Heart left ventricle (tissue), 16 donors: Measurements from ENCODE around the gene HSPBP1. TPM values are rescaled to one million over a fixed set of nuclear protein-coding genes. Genes with fewer than 3 reads are reported as not detected.

Source experiments
- ATAC-seq, 4 donors: fragments of 200-7000 bp; cut with Tn5 transposase; one replicate each; pipeline ENCODE4 v1.9.1; 2020 to 2022; ENCODE audit warnings: moderate library complexity in 4 of 4, mild to moderate bottlenecking in 3 of 4, moderate number of reproducible peaks in 1 of 4
- DNase-seq, 5 donors: peaks; one replicate each; pipeline ENCODE4 v3.0.0-alpha.2; 2020
- H3K27ac ChIP-seq, 12 donors: fragments of 200-600 bp; sonication (generic) in 4 of 12; one replicate each; pipeline versions ENCODE4 v1.5.0 to v1.8.0; 2016 to 2022; ENCODE audit warnings: mild to moderate bottlenecking in 2 of 12
- H3K27me3 ChIP-seq, 9 donors: fragments of 200-600 bp; sonication (generic) in 2 of 9; one replicate each; pipeline versions ENCODE4 v1.5.1 to v1.8.0; 2016 to 2022; ENCODE audit warnings: mild to moderate bottlenecking in 3 of 9
- H3K36me3 ChIP-seq, 9 donors: fragments of 200-600 bp; sonication (generic) in 2 of 9; one replicate each; pipeline versions ENCODE4 v1.5.0 to v1.8.0; 2018 to 2022; ENCODE audit warnings: mild to moderate bottlenecking in 2 of 9
- H3K4me1 ChIP-seq, 12 donors: fragments of 200-600 bp; sonication (generic) in 4 of 12; one replicate each; pipeline versions ENCODE4 v1.5.0 to v1.8.0; 2016 to 2022; ENCODE audit warnings: mild to moderate bottlenecking in 3 of 12
- H3K4me3 ChIP-seq, 12 donors: fragments of 200-600 bp; sonication (generic) in 4 of 12; one replicate each; pipeline versions ENCODE4 v1.5.0 to v1.8.0; 2017 to 2022; ENCODE audit warnings: mild to moderate bottlenecking in 9 of 12, moderate library complexity in 4 of 12
- H3K9me3 ChIP-seq, 12 donors: fragments of 200-600 bp; sonication (generic) in 4 of 12; one replicate each; pipeline versions ENCODE4 v1.5.0 to v1.8.0; 2016 to 2022; ENCODE audit warnings: mild to moderate bottlenecking in 1 of 12
- POLR2A ChIP-seq, 2 donors: fragments of 450-650 bp; IDR thresholded peaks; one replicate each; pipeline ENCODE4 v1.6.1; 2017; ENCODE audit warnings: antibody characterized with exemption in 2 of 2, mild to moderate bottlenecking in 2 of 2, moderate library complexity in 2 of 2
- WGBS, 4 donors: extraction: QIAGEN DNeasy Blood & Tissue Kit in 2 of 4; methylation state at CpG; one replicate each; pipeline versions ENCODE4 v1.1.5 to v1.1.7; 2013 to 2018; 5-methylcytosine and 5-hydroxymethylcytosine counted together
- intact Hi-C, 10 donors: fragments of 100-400 bp; cut with DNase I; formaldehyde crosslinking; loops; one replicate each; pipeline versions ENCODE4 v1.11.1 to v1.14.2; 2022
- polyA plus RNA-seq, 2 donors: library from polyadenylated mRNA; stranded (reverse); fragments of 200-250 nt; gene quantifications; one replicate each; pipeline ENCODE4 v1.2.3, GENCODE V29; 2013
- total RNA-seq, 9 donors: library from RNA; depleted of rRNA in 2 of 9; stranded (reverse); fragments of >200 nt in 2 of 9; fragmentation: NEBNext Ultra II Directional in 3 of 9; extraction: Animal tissue kit (Norgen Biotek cat#: 25700) in 3 of 9; gene quantifications; one replicate each; pipeline versions ENCODE4 v1.1.0 to v1.2.4, GENCODE V29; 2016 to 2023
- TF ChIP-seq, protein P1 (sequence below), 12 donors: fragments of 200-600 bp; sonication (generic) in 4 of 12; IDR thresholded peaks; one replicate each; pipeline versions ENCODE4 v1.5.0 to v1.8.0; 2018 to 2022; ENCODE audit warnings: antibody characterized with exemption in 12 of 12, mild to moderate bottlenecking in 5 of 12
- donor health status: ischemic (EF 13 %, LVEDD 7.1; RV severe dilation, severe dysfunction).
- donor health status: healthy with polysubstance abuse.
- donor health status: DM: no; HTN: yes; CAD: no.
- donor health status: DM: no; HTN: no; CAD: no.
- donor health status: ischemic (EF 25% LVEDD 6.9; RV normal size, moderate dysfunction).
- donor health status: ischemic (EF 25% LVEDD 5.7; RV mildly dilated, moderate dysfunction).
- donor health status: healthy.
- donor health status: DM: yes; HTN: yes; CAD: no.
- donor health status: ischemic (EF 35%, LVEDD 5.7; RV mildly dilated, moderate dysfunction).
- donor health status: nonischemic (EF 11% LVEDD 7.7; RV severe dilation, severe dysfunction).
- donor health status: DM: yes; HTN: yes; CAD: no.
- donor health status: PGD.
- donor health status: ischemic (EF 29% LVEDD 5.4; RV normal size, mild dysfunction).
- donor health status: nonischemic (EF 23%, LVEDD 6.1; RV moderate dilation, normal function).

Gene HSPBP1
- total and polyA plus RNA-seq, 11 donors = 25.7 to 76.0 (median 32.9) TPM

GRCh38 chr19:55312621-55313512 is 33.0 kb upstream of the HSPBP1 start:
- WGBS, 4 donors = 84 to 90% (median 87%) methylated on average over 33 to 47 of the region's 47 CpGs
- H3K36me3 ChIP-seq = peaks cover 0 to 6% (median 2%) of the 10 kb centered on the region in 9 donors
- TF ChIP-seq, protein P1, sequence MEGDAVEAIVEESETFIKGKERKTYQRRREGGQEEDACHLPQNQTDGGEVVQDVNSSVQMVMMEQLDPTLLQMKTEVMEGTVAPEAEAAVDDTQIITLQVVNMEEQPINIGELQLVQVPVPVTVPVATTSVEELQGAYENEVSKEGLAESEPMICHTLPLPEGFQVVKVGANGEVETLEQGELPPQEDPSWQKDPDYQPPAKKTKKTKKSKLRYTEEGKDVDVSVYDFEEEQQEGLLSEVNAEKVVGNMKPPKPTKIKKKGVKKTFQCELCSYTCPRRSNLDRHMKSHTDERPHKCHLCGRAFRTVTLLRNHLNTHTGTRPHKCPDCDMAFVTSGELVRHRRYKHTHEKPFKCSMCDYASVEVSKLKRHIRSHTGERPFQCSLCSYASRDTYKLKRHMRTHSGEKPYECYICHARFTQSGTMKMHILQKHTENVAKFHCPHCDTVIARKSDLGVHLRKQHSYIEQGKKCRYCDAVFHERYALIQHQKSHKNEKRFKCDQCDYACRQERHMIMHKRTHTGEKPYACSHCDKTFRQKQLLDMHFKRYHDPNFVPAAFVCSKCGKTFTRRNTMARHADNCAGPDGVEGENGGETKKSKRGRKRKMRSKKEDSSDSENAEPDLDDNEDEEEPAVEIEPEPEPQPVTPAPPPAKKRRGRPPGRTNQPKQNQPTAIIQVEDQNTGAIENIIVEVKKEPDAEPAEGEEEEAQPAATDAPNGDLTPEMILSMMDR (IDR thresholded peaks at IDR 0.05) = no peak
- no peak for TF ChIP-seq POLR2A (IDR thresholded peaks at IDR 0.05)
- H3K27ac ChIP-seq = no peak overlapping the region
- peaks cover 0 to 3% (median 0%) of the 10 kb centered on the region in 12 donors for H3K9me3 ChIP-seq
- intact Hi-C loops = no loop called here
- no peaks in the 10 kb centered on the region for H3K4me1 ChIP-seq
- H3K4me3 ChIP-seq = no peak overlapping the region
- ATAC-seq (peak in 1 of 4 donors; percentile 39), DNase-seq (no peak)
- H3K27me3 ChIP-seq = no peaks in the 10 kb centered on the region

DNA sequence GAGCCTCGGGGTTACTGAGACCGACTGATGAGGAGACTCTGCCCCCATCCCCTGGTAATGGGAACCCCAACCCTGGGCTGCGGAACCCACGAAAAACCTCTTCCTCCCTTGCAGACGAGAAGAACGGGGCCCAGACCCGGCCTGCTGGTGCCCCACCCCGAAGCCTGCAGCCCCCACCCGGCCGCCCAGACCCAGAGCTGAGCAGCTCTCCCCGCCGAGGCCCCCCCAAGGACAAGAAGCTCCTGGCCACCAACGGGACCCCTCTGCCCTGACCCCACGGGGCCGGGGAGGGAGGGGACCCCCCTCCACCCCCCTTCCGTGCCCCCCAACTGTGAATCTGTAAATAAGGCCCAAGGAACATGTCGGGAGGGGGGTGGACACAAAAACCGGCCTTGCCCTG is 31.9 kb upstream of the HSPBP1 start:
- intact Hi-C loops = no loop called here
- Histone ChIP-seq H3K27ac (no peak overlapping the region), H3K36me3 (peaks cover 0 to 13% (median 3%) of the 10 kb centered on the region in 9 donors), H3K27me3 (no peaks in the 10 kb centered on the region), H3K9me3 (peaks cover 0 to 3% (median 0%) of the 10 kb centered on the region in 12 donors), H3K4me1 (no peaks in the 10 kb centered on the region), H3K4me3 (no peak overlapping the region)
- WGBS, 4 donors = 85 to 94% (median 92%) methylated on average over 3 to 18 of the region's 18 CpGs
- ATAC-seq (no peak), DNase-seq (no peak)
- no peak for TF ChIP-seq POLR2A (IDR thresholded peaks at IDR 0.05)
- TF ChIP-seq, protein P1 (IDR thresholded peaks at IDR 0.05) = no peak

DNA sequence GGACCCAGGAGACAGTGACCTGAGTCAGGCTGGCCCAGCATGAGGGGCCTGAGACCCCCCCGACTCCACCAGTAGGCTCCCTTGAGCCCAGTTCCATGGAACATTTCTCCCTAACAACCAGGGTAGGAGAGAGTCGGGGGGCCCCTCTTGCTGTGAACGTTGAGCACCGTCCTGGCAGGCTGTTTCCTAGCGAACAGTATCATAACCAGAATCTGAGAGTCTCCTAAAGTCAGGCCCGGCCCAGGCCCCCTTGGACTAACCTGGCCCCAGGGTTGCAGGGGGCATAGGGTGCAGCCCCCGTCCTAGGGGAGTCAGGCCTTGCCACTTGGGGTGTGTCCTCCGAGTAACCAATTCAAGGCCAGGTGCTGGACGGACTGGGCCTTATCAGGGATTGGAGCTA is 31.5 kb upstream of the HSPBP1 start:
- H3K4me3 ChIP-seq = no peak overlapping the region
- intact Hi-C loops = no loop called here
- H3K9me3 ChIP-seq = peaks cover 0 to 3% (median 0%) of the 10 kb centered on the region in 12 donors
- TF ChIP-seq, protein P1 (IDR thresholded peaks at IDR 0.05) = no peak
- TF ChIP-seq POLR2A (IDR thresholded peaks at IDR 0.05) = no peak
- H3K27me3 ChIP-seq = no peaks in the 10 kb centered on the region
- H3K4me1 ChIP-seq = no peaks in the 10 kb centered on the region
- DNase-seq (no peak), ATAC-seq (no peak)
- WGBS, 4 donors = 89 to 95% (median 92%) methylated on average over 6 to 9 of the region's 9 CpGs
- H3K27ac ChIP-seq = no peak overlapping the region
- H3K36me3 ChIP-seq = peaks cover 0 to 17% (median 0%) of the 10 kb centered on the region in 9 donors

DNA sequence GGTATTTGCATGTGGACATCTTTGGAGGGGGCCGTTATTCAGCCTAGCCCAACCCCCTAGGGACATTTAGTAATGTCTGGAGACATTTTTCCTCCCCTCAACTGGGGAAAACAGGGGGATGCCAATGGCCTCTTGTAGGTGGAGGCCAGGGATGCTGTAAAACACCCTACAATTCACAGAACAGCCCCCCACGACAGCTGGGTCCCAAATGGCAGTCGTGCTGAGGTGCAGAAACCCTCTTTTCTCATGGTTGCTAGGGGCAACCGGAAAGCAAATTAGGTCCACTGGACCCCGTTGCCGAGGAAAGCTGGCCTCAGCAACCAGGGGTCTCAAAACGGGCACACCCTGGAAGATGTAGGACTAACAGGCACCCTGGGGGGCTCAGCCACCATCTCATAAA is 30.6 kb upstream of the HSPBP1 start:
- ATAC-seq = no peak
- Histone ChIP-seq H3K4me3 (no peak overlapping the region), H3K27ac (no peak overlapping the region), H3K27me3 (no peaks in the 10 kb centered on the region), H3K4me1 (no peaks in the 10 kb centered on the region), H3K9me3 (no peaks in the 10 kb centered on the region), H3K36me3 (peaks cover 0 to 26% (median 0%) of the 10 kb centered on the region in 9 donors)
- TF ChIP-seq, protein P1 (IDR thresholded peaks at IDR 0.05) = no peak
- TF ChIP-seq POLR2A (IDR thresholded peaks at IDR 0.05) = no peak
- intact Hi-C loops = no loop called here
- 76 to 87% (median 83%) methylated on average over 7 of the region's 7 CpGs for WGBS, 4 donors
- DNase-seq = no peak
